H1 (cell line): ENCODE data around the gene TSPEAR.

Experiments
- EP300 ChIP-seq, 2 experiments: IDR thresholded peaks; 1 replicate in 1 of 2; 2 replicates in 1 of 2; pipeline ENCODE4 v1.6.1; 2011 to 2012; ENCODE audit warnings: low read depth in 2 of 2, low read length in 2 of 2, mild to moderate bottlenecking in 2 of 2, borderline replicate concordance in 1 of 2, inconsistent platforms in 1 of 2, moderate library complexity in 1 of 2
- FOSL1 ChIP-seq: IDR thresholded peaks from 2 replicates; pipeline ENCODE4 v1.6.1; 2011; ENCODE audit warnings: mild to moderate bottlenecking, low read depth, low read length, moderate library complexity; ENCODE audit not compliant: insufficient read depth
- GABPA ChIP-seq: IDR thresholded peaks from 2 replicates; pipeline ENCODE4 v1.6.1; 2011; ENCODE audit warnings: mild to moderate bottlenecking, low read length, moderate library complexity, borderline replicate concordance; ENCODE audit not compliant: insufficient read depth
- GTF2F1 ChIP-seq: IDR thresholded peaks from 2 replicates; pipeline ENCODE4 v1.6.1; 2012; ENCODE audit warnings: low read depth, low read length, improper control_type of control experiment, borderline replicate concordance
- KDM5A ChIP-seq: fragments of 200-600 bp; IDR thresholded peaks from 2 replicates; pipeline ENCODE4 v1.7.1; 2012; ENCODE audit warnings: mild to moderate bottlenecking, low read length, inconsistent platforms, mixed read lengths
- POLR2A ChIP-seq, 2 experiments: IDR thresholded peaks; 1 replicate in 1 of 2; 2 replicates in 1 of 2; pipeline ENCODE4 v1.6.1; 2011; ENCODE audit warnings: low read depth in 2 of 2, low read length in 2 of 2, mild to moderate bottlenecking in 2 of 2; ENCODE audit errors: control extremely low read depth in 1 of 2
- RBBP5 ChIP-seq: IDR thresholded peaks from 2 replicates; pipeline ENCODE4 v1.7.1; 2012; ENCODE audit warnings: low read depth, mild to moderate bottlenecking, inconsistent platforms, low read length, moderate library complexity, borderline replicate concordance
- SUZ12 ChIP-seq: fragments of 200-600 bp; sonication (generic); IDR thresholded peaks from 2 replicates; pipeline ENCODE4 v1.6.1; 2012; ENCODE audit warnings: mild to moderate bottlenecking, inconsistent platforms, low read length, moderate library complexity, mixed read lengths
- TAF7 ChIP-seq: optimal IDR thresholded peaks from 2 replicates; pipeline ENCODE3; 2011; ENCODE audit warnings: low read depth, mild to moderate bottlenecking, inconsistent platforms, low read length, moderate library complexity, borderline replicate concordance
- TBP ChIP-seq: IDR thresholded peaks from 2 replicates; pipeline ENCODE4 v1.6.1; 2011; ENCODE audit warnings: low read depth, low read length, improper control_type of control experiment
- ZNF274 ChIP-seq: IDR thresholded peaks from 2 replicates; pipeline ENCODE4 v1.7.0; 2012; ENCODE audit warnings: low read length, borderline replicate concordance; ENCODE audit errors: extremely low read depth
- TF ChIP-seq, protein P1 (sequence below), 3 experiments: IDR thresholded peaks; 1 replicate in 2 of 3; 2 replicates in 1 of 3; pipeline versions ENCODE4 v1.5.1 to v1.6.1; 2011; ENCODE audit warnings: low read length in 3 of 3, mild to moderate bottlenecking in 3 of 3, inconsistent platforms in 2 of 3, low read depth in 1 of 3, moderate library complexity in 1 of 3; ENCODE audit not compliant: insufficient read depth in 1 of 3; ENCODE audit errors: control extremely low read depth in 1 of 3
- TF ChIP-seq, protein P2 (sequence below): IDR thresholded peaks from 2 replicates; pipeline ENCODE4 v1.6.1; 2011; ENCODE audit warnings: low read length, improper control_type of control experiment

DNA sequence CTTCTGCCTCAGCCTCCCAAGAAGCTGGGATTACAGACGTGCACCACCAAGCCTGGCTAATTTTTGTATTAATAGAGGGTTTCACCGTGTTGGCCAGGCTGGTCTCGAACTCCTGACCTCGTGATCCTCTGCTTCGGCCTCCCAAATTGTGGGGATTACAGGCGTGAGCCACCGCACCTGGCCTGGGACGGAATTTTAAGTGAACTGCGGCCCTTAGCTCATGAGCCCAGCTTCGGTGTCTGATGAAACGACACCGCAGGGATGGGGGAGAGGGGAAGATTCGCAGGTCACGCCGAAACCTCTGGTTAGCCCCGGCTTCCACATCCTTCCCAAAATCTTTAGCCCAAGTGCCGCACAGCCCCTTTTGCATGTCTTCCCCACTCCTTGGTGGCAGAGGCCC lies 217.0 kb downstream of the TSPEAR start:
- TF ChIP-seq, protein P1, sequence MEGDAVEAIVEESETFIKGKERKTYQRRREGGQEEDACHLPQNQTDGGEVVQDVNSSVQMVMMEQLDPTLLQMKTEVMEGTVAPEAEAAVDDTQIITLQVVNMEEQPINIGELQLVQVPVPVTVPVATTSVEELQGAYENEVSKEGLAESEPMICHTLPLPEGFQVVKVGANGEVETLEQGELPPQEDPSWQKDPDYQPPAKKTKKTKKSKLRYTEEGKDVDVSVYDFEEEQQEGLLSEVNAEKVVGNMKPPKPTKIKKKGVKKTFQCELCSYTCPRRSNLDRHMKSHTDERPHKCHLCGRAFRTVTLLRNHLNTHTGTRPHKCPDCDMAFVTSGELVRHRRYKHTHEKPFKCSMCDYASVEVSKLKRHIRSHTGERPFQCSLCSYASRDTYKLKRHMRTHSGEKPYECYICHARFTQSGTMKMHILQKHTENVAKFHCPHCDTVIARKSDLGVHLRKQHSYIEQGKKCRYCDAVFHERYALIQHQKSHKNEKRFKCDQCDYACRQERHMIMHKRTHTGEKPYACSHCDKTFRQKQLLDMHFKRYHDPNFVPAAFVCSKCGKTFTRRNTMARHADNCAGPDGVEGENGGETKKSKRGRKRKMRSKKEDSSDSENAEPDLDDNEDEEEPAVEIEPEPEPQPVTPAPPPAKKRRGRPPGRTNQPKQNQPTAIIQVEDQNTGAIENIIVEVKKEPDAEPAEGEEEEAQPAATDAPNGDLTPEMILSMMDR (IDR thresholded peaks at IDR 0.05; ENCODE audit: control extremely low read depth in 1 of 3, insufficient read depth in 1 of 3, low read depth in 1 of 3, low read length in 3 of 3) = no peak
- no peak for TF ChIP-seq TBP
- TF ChIP-seq RBBP5 = no peak
- no peak for TF ChIP-seq FOSL1
- no peak for TF ChIP-seq EP300 (IDR thresholded peaks at IDR 0.05; ENCODE audit: borderline replicate concordance in 1 of 2, low read depth in 2 of 2, low read length in 2 of 2)
- no peak for TF ChIP-seq POLR2A (IDR thresholded peaks at IDR 0.05; ENCODE audit: control extremely low read depth in 1 of 2, low read depth in 2 of 2, low read length in 2 of 2)
- TF ChIP-seq, protein P2, sequence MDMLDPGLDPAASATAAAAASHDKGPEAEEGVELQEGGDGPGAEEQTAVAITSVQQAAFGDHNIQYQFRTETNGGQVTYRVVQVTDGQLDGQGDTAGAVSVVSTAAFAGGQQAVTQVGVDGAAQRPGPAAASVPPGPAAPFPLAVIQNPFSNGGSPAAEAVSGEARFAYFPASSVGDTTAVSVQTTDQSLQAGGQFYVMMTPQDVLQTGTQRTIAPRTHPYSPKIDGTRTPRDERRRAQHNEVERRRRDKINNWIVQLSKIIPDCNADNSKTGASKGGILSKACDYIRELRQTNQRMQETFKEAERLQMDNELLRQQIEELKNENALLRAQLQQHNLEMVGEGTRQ = no peak
- TF ChIP-seq SUZ12 = no peak
- TF ChIP-seq TAF7 = no peak
- no peak for TF ChIP-seq GABPA
- TF ChIP-seq ZNF274 = no peak
- TF ChIP-seq GTF2F1 = no peak
- no peak for TF ChIP-seq KDM5A
